ENCODE measurements around the gene OAS3.

The OAS3 gene

GRCh38 chr12:112936264-112936663 is 2.0 kb upstream of the OAS3 start:
- H3K27ac ChIP-seq: no peak overlapping the region
- no peak for TF ChIP-seq ZFX (IDR thresholded peaks at IDR 0.05; ENCODE audit: borderline replicate concordance)
- TF ChIP-seq, protein P1, sequence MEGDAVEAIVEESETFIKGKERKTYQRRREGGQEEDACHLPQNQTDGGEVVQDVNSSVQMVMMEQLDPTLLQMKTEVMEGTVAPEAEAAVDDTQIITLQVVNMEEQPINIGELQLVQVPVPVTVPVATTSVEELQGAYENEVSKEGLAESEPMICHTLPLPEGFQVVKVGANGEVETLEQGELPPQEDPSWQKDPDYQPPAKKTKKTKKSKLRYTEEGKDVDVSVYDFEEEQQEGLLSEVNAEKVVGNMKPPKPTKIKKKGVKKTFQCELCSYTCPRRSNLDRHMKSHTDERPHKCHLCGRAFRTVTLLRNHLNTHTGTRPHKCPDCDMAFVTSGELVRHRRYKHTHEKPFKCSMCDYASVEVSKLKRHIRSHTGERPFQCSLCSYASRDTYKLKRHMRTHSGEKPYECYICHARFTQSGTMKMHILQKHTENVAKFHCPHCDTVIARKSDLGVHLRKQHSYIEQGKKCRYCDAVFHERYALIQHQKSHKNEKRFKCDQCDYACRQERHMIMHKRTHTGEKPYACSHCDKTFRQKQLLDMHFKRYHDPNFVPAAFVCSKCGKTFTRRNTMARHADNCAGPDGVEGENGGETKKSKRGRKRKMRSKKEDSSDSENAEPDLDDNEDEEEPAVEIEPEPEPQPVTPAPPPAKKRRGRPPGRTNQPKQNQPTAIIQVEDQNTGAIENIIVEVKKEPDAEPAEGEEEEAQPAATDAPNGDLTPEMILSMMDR (IDR thresholded peaks at IDR 0.05): no peak

DNA sequence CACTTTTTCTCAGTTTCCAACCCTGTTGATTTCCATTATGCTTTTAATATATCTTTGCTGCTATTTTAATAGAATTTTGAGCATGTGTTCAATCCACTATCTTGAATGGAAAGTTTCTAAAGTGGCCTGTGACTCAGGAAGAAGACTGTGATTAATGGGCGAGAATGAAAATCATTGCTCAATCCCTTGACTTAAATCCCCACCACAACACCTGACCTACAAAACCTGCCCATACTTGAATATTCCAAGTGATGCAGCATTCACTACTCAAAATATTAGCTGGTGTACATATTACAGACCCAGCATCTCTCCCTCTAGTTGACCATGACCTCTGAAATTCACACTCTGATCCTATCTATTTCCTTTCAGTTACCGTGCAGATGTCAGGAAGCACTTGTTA is 1.3 kb upstream of the OAS3 start:
- no peak for TF ChIP-seq ZFX (IDR thresholded peaks at IDR 0.05; ENCODE audit: borderline replicate concordance)
- TF ChIP-seq, protein P1 (IDR thresholded peaks at IDR 0.05): no peak
- no peak overlapping the region for H3K27ac ChIP-seq

- peak overlapping the region; percentile 38 for H3K27ac ChIP-seq
- TF ChIP-seq, protein P1 (IDR thresholded peaks at IDR 0.05): no peak
- TF ChIP-seq ZFX (IDR thresholded peaks at IDR 0.05; ENCODE audit: borderline replicate concordance): no peak
Observed at GRCh38 chr12:112938751-112939150, 477 bp downstream of the OAS3 start.

GRCh38 chr12:112939761-112940381 is 1.6 kb downstream of the OAS3 start:
- TF ChIP-seq ZFX (IDR thresholded peaks at IDR 0.05; ENCODE audit: borderline replicate concordance): no peak
- TF ChIP-seq, protein P1 (IDR thresholded peaks at IDR 0.05): no peak
- H3K27ac ChIP-seq: no peak overlapping the region

GRCh38 chr12:112941528-112942335 is 3.5 kb downstream of the OAS3 start:
- TF ChIP-seq, protein P1 (IDR thresholded peaks at IDR 0.05): no peak
- no peak for TF ChIP-seq ZFX (IDR thresholded peaks at IDR 0.05; ENCODE audit: borderline replicate concordance)
- H3K27ac ChIP-seq: no peak overlapping the region

- H3K27ac ChIP-seq: no peak overlapping the region
- TF ChIP-seq, protein P1 (IDR thresholded peaks at IDR 0.05): no peak
- TF ChIP-seq ZFX (IDR thresholded peaks at IDR 0.05; ENCODE audit: borderline replicate concordance): no peak
Observed at GRCh38 chr12:112942572-112942971, 4.3 kb downstream of the OAS3 start.

Measured in 22Rv1 (cell line).